Erythroblast (primary cell): Measurements from ENCODE around the gene DICER1.

Experiments used
- GATA1 ChIP-seq: IDR thresholded peaks from 2 replicates; pipeline ENCODE4 v1.6.1; 2011; ENCODE audit warnings: low read depth, mild to moderate bottlenecking, control low read depth, low read length, moderate library complexity
- POLR2A ChIP-seq: IDR thresholded peaks from 2 replicates; pipeline ENCODE4 v1.6.1; 2011; ENCODE audit warnings: mild to moderate bottlenecking, low read length

GRCh38 chr14:95041477-95042020 is 115.8 kb downstream of the DICER1 start:
- no peak for TF ChIP-seq POLR2A
- TF ChIP-seq GATA1 = no peak
